ENCODE measurements around the gene IL1R1.

IL1R1 gene

GRCh38 chr2:102209474-102209873 is 66.9 kb downstream of the IL1R1 start:
- no peak for DNase-seq

GRCh38 chr2:102217032-102217431 is 74.5 kb downstream of the IL1R1 start:
- no peak for DNase-seq

- no peak for DNase-seq
These were observed 82.5 kb downstream of the IL1R1 start for GRCh38 chr2:102224824-102225739.

- DNase-seq = no peak
These were observed 83.6 kb downstream of the IL1R1 start for GRCh38 chr2:102226171-102226570.

- DNase-seq = no peak
These were observed 84.3 kb downstream of the IL1R1 start for GRCh38 chr2:102226612-102227391.

GRCh38 chr2:102229141-102229769 is 86.7 kb downstream of the IL1R1 start:
- no peak for DNase-seq

Data from NCI-H1694 treated with DMSO at 0.1 percent for 48 hours (cell line).